Retinal pigment epithelial cell (primary cell): ENCODE results near the gene MTCL1.

Source experiments
- DNase-seq: peaks from one replicate; pipeline ENCODE4 v3.0.0-alpha.2; 2010; ENCODE audit warnings: low read depth
- H3K4me3 ChIP-seq: 2 replicates; pipeline ENCODE4 v1.5.1; 2011; ENCODE audit warnings: mild to moderate bottlenecking, low read length, control low read depth, moderate library complexity
- TF ChIP-seq, protein P1 (sequence below): conservative IDR thresholded peaks from 2 replicates; pipeline ENCODE4 v1.5.1; 2011; ENCODE audit warnings: low read depth, low read length, control low read depth, inconsistent platforms

Gene MTCL1

GRCh38 chr18:8660316-8660715 is 45.0 kb upstream of the MTCL1 start:
- TF ChIP-seq, protein P1, sequence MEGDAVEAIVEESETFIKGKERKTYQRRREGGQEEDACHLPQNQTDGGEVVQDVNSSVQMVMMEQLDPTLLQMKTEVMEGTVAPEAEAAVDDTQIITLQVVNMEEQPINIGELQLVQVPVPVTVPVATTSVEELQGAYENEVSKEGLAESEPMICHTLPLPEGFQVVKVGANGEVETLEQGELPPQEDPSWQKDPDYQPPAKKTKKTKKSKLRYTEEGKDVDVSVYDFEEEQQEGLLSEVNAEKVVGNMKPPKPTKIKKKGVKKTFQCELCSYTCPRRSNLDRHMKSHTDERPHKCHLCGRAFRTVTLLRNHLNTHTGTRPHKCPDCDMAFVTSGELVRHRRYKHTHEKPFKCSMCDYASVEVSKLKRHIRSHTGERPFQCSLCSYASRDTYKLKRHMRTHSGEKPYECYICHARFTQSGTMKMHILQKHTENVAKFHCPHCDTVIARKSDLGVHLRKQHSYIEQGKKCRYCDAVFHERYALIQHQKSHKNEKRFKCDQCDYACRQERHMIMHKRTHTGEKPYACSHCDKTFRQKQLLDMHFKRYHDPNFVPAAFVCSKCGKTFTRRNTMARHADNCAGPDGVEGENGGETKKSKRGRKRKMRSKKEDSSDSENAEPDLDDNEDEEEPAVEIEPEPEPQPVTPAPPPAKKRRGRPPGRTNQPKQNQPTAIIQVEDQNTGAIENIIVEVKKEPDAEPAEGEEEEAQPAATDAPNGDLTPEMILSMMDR, result no peak
- no peak overlapping the region for H3K4me3 ChIP-seq
- DNase-seq, result no peak

DNA sequence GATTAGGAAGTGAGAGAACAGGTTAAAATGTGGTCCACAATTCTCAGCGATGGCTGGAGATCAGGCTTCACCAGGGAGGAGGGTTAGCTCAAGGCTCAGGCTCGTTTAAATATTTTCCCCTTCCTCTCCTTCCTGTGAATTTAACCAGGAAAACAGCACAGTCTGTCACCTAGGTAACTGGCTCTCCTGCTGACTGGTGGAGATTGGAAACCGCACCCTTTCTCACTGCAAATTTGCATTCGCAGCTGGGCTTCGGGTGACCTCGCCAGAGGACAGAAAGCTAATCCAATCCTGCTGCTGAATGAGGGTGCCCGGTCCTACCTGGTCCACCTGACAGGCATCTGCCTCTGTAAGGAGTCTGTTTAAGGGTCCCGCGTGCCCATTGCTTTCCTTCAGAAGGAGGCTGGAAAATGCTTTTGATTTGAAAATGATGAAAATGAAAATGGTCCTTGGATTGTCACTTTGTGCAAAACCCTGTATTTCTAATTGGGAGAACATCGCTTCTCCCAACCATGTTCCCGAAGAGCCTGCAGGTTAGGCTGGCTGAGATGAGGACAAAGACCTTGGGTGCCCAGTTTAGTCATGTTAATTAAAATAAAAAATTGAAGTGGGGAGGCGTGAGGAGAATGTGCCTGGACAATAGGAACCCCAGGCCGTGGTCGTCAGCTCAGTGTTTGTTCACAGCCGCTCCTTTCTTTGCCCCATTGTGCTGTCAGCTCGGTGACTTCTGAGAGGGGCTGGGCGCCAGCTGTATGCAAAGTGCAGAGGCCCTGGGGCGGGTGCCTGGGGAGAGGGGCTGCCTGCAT is 43.4 kb upstream of the MTCL1 start:
- TF ChIP-seq, protein P1, result no peak
- no peak overlapping the region for H3K4me3 ChIP-seq
- DNase-seq, result peak; percentile 58

DNA sequence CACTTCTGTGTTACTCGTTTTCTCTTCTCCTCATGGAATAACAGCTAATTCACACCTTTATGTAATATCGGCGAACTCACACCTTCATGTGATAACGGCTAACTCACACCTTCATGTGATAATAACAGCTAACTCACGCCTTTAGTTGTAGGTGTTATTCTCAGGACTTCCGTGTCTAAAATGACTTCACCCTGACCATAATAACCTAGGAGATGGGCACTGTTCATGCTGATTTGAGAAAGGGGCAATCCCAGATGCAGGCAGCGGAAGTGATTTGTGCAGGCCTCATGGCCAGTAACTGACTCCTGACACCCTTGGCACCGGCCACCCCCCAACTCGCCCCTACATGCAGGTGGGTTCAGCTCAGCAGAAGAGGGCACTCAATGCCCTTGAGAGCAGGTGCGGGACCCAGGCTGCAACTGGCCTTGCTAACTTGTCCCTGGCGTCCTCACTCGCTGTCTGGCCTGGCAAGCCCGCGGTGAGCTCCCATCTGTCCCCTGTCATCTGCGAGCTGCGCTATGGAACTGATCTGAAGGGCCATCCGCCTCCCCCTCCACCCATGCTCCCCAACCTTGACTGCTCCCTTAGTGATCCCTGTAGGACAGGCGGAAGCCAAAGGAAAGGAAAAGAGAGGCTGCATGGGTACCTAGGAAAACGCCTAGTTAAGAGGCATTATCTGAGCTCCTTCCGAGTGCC is 42.6 kb upstream of the MTCL1 start:
- TF ChIP-seq, protein P1, result no peak
- no peak for DNase-seq
- H3K4me3 ChIP-seq, result no peak overlapping the region

DNA sequence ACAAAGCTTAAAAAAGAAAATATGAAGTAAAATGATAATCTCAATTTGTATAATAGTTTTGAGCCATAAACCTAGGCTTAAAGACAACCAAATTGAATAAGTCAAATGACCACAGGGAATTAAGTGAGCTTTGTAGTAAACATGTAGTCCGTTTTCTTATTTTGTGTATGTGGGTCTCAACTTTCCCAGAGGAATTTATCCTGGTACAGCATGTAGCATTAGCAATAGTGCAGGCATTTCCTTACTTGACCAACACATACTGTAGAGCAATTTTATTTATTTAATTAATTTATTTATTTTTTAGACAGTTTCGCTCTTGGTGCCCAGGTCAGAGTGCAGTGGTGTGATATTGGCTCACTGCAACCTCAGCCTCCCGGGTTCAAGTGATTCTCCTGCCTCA is 37.5 kb upstream of the MTCL1 start:
- no peak overlapping the region for H3K4me3 ChIP-seq
- DNase-seq, result no peak
- TF ChIP-seq, protein P1, result no peak

- TF ChIP-seq, protein P1, result no peak
- DNase-seq, result no peak
- H3K4me3 ChIP-seq, result no peak overlapping the region
Observed at GRCh38 chr18:8668381-8668780, 37.0 kb upstream of the MTCL1 start.

DNA sequence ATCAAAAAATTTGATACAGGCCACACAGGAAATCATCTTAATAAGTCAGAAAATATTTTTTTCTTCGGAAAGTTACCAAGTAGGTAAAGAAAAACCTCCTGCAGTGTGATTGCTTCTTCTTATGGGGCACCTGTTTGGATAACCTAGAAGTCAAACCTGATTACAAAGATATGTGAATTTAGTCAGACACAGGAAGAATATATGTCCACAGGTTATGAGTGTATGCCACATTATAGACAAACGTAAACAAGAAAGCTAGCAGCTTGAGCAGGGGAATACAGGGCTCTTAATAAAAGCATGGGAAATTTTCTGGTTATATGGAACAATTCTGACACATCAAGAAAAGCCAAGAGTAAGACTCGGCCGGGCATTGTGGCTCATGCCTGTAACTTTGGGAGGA is 35.8 kb upstream of the MTCL1 start:
- TF ChIP-seq, protein P1, result no peak
- no peak overlapping the region for H3K4me3 ChIP-seq
- DNase-seq, result no peak
